Subcutaneous abdominal adipose tissue (tissue), 5 donors: ENCODE results near the gene MOCS3.

Experiments
- H3K27ac ChIP-seq: one replicate; pipeline ENCODE4 v1.7.0; 2013; ENCODE audit warnings: low read depth, mild to moderate bottlenecking, inconsistent platforms, low read length, moderate library complexity
- H3K27me3 ChIP-seq, 5 donors: one replicate each; pipeline ENCODE4 v1.7.0; 2013; ENCODE audit warnings: low read length in 5 of 5, inconsistent platforms in 1 of 5; ENCODE audit not compliant: control insufficient read depth in 5 of 5, insufficient read depth in 4 of 5
- H3K36me3 ChIP-seq, 5 donors: one replicate each; pipeline ENCODE4 v1.7.0; 2013; ENCODE audit warnings: low read length in 5 of 5; ENCODE audit not compliant: control insufficient read depth in 5 of 5, insufficient read depth in 5 of 5
- H3K4me1 ChIP-seq, 5 donors: one replicate each; pipeline ENCODE4 v1.7.0; 2013; ENCODE audit warnings: low read length in 5 of 5, mild to moderate bottlenecking in 3 of 5, moderate library complexity in 1 of 5; ENCODE audit not compliant: control insufficient read depth in 5 of 5, insufficient read depth in 5 of 5
- H3K4me3 ChIP-seq, 5 donors: one replicate each; pipeline ENCODE4 v1.7.0; 2013; ENCODE audit warnings: low read length in 5 of 5, low read depth in 1 of 5
- H3K9ac ChIP-seq, 5 donors: one replicate each; pipeline ENCODE4 v1.7.0; 2013; ENCODE audit warnings: low read length in 5 of 5, mild to moderate bottlenecking in 4 of 5, moderate library complexity in 3 of 5
- H3K9me3 ChIP-seq, 5 donors: one replicate each; pipeline ENCODE4 v1.7.0; 2013; ENCODE audit warnings: low read length in 5 of 5; ENCODE audit not compliant: control insufficient read depth in 5 of 5
- donor health status: healthy.
- donor health status: healthy.
- donor health status: healthy.
- donor health status: healthy.
- donor health status: healthy.

The MOCS3 gene

GRCh38 chr20:50993876-50994275, 35.3 kb downstream of the MOCS3 start:
- no peak overlapping the region for H3K27ac ChIP-seq
- no peak overlapping the region for H3K9ac ChIP-seq
- H3K9me3 ChIP-seq = peaks cover 0 to 5% (median 4%) of the 10 kb centered on the region in 5 donors
- H3K27me3 ChIP-seq = peaks cover 3 to 18% (median 10%) of the 10 kb centered on the region in 5 donors
- no peaks in the 10 kb centered on the region for H3K36me3 ChIP-seq
- no peak overlapping the region for H3K4me3 ChIP-seq
- H3K4me1 ChIP-seq = peaks cover 0 to 7% (median 0%) of the 10 kb centered on the region in 5 donors

- Histone ChIP-seq H3K9me3 (peaks cover 0 to 5% (median 4%) of the 10 kb centered on the region in 5 donors), H3K36me3 (no peaks in the 10 kb centered on the region), H3K27ac (no peak overlapping the region), H3K4me3 (no peak overlapping the region), H3K27me3 (peaks cover 3 to 23% (median 10%) of the 10 kb centered on the region in 5 donors), H3K4me1 (peaks cover 0 to 7% (median 0%) of the 10 kb centered on the region in 5 donors), H3K9ac (no peak overlapping the region)
Observed at GRCh38 chr20:50995506-50995905, 36.9 kb downstream of the MOCS3 start.

- Histone ChIP-seq H3K27me3 (peaks cover 4 to 23% (median 8%) of the 10 kb centered on the region in 5 donors), H3K4me3 (no peak overlapping the region)
Observed at GRCh38 chr20:50996901-50997865, 38.6 kb downstream of the MOCS3 start.

GRCh38 chr20:50999355-50999754, 40.7 kb downstream of the MOCS3 start:
- Histone ChIP-seq H3K27me3 (peaks cover 13 to 28% (median 14%) of the 10 kb centered on the region in 5 donors), H3K27ac (no peak overlapping the region), H3K9me3 (no peaks in the 10 kb centered on the region), H3K36me3 (no peaks in the 10 kb centered on the region), H3K4me1 (peaks cover 0 to 7% (median 0%) of the 10 kb centered on the region in 5 donors), H3K9ac (no peak overlapping the region), H3K4me3 (no peak overlapping the region)

More at GRCh38 chr20:50996901-50997865, 38.6 kb downstream of the MOCS3 start:
- H3K9ac ChIP-seq = no peak overlapping the region
- peaks cover 0 to 7% (median 0%) of the 10 kb centered on the region in 5 donors for H3K4me1 ChIP-seq
- H3K27ac ChIP-seq = no peak overlapping the region
- peaks cover 0 to 5% (median 4%) of the 10 kb centered on the region in 5 donors for H3K9me3 ChIP-seq
- H3K36me3 ChIP-seq = no peaks in the 10 kb centered on the region

GRCh38 chr20:51001430-51002265, 43.0 kb downstream of the MOCS3 start:
- H3K9ac ChIP-seq = no peak overlapping the region
- H3K27ac ChIP-seq = no peak overlapping the region
- H3K27me3 ChIP-seq = peaks cover 13 to 38% (median 16%) of the 10 kb centered on the region in 5 donors
- no peak overlapping the region for H3K4me3 ChIP-seq
- H3K36me3 ChIP-seq = no peaks in the 10 kb centered on the region
- no peaks in the 10 kb centered on the region for H3K9me3 ChIP-seq
- H3K4me1 ChIP-seq = peaks cover 0 to 7% (median 0%) of the 10 kb centered on the region in 5 donors

- H3K27ac ChIP-seq = no peak overlapping the region
- no peak overlapping the region for H3K9ac ChIP-seq
- H3K4me1 ChIP-seq = peaks cover 0 to 1% (median 0%) of the 10 kb centered on the region in 5 donors
- H3K36me3 ChIP-seq = no peaks in the 10 kb centered on the region
- no peak overlapping the region for H3K4me3 ChIP-seq
- peaks cover 12 to 36% (median 16%) of the 10 kb centered on the region in 5 donors for H3K27me3 ChIP-seq
- H3K9me3 ChIP-seq = no peaks in the 10 kb centered on the region
Observed at GRCh38 chr20:51002633-51003032, 44.0 kb downstream of the MOCS3 start.

- Histone ChIP-seq H3K9me3 (no peaks in the 10 kb centered on the region), H3K4me1 (no peaks in the 10 kb centered on the region), H3K27ac (no peak overlapping the region), H3K27me3 (peaks cover 11 to 35% (median 16%) of the 10 kb centered on the region in 5 donors), H3K4me3 (no peak overlapping the region), H3K9ac (no peak overlapping the region), H3K36me3 (no peaks in the 10 kb centered on the region)
Observed at GRCh38 chr20:51003753-51004152, 45.1 kb downstream of the MOCS3 start.

- no peak overlapping the region for H3K27ac ChIP-seq
Observed at GRCh38 chr20:51004305-51004727, 45.7 kb downstream of the MOCS3 start.

GRCh38 chr20:51004781-51005180, 46.2 kb downstream of the MOCS3 start:
- Histone ChIP-seq H3K9me3 (no peaks in the 10 kb centered on the region), H3K4me3 (no peak overlapping the region), H3K27me3 (peaks cover 11 to 37% (median 24%) of the 10 kb centered on the region in 5 donors), H3K36me3 (no peaks in the 10 kb centered on the region), H3K4me1 (no peaks in the 10 kb centered on the region), H3K27ac (no peak overlapping the region), H3K9ac (no peak overlapping the region)

More at GRCh38 chr20:51004305-51004727, 45.7 kb downstream of the MOCS3 start:
- Histone ChIP-seq H3K4me1 (no peaks in the 10 kb centered on the region), H3K27me3 (peaks cover 11 to 34% (median 19%) of the 10 kb centered on the region in 5 donors), H3K9ac (no peak overlapping the region), H3K36me3 (no peaks in the 10 kb centered on the region), H3K4me3 (no peak overlapping the region), H3K9me3 (no peaks in the 10 kb centered on the region)
